Measurements from ENCODE around the gene TMIGD2.
A peak's percentile ranks its signal among the peaks of the same experiment; 100 is the strongest.

Gene TMIGD2

DNA sequence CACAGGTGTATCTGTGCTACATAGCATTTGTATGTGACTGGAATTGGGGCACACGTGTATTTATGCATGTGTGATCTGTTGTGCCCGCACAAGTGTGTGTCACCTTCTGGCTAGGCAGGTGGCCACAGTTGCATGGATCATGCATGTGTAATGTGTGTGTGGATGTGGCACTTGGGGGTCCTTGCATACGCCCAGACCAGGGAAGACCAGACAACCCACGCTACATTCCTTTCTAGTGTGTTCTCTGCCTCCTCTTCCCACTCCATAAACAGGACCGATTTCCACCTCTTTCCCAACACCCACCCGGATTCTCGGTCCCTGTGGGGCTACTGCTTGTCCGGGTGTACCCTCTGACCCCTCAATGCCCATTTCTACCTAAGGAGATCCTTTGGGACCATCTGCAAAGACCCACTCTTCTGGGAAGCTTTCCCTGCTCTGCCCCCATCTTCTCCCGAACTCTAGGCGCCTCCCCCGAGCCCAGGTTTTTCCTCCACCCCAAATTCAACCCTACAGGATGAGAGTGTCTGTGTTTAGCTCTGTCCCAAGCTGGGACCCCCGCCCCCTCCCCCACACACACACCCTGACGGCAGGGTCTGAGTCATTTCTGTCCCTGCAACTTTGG is 24.1 kb upstream of the TMIGD2 start:
- no peak for DNase-seq (ENCODE audit: low read depth)

DNA sequence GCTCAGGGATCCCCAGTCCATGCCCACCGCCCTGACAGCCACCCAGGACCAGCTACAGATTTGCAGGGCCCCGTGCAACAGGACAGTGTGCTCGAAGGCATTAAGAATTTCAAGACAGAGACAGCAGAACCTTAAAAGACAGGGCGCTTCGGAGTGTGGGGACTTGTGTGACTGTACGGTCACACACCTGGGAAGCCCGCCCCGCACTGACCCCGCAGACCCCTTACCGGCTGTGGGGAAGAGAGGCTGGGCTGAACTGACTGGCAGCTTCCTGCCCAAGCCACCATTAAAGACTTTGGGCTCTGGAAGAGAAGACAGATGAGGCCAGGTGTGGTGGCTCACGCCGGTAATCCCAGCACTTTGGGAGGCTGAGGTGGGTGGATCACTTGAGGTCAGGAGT is 22.0 kb upstream of the TMIGD2 start:
- no peak for DNase-seq (ENCODE audit: low read depth)

DNA sequence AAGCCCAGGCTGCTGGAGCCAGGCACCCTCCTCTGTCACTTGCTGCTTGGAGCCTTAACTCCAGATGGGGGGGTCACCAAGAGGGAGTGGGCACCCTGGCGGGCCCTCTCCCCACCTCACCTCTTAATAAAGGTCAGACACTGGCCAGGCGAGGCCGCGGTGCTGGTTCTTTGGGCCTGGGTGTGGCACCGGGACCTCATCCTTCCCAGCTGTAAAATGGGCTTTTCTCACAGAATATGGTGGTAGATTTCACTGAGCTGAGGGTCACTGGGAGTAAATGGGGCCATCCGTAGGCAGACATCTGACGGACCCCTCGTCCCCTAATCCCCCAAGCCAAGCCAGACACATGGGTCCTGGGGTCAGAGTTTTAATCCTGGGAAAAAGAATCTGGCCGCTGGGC is 21.5 kb upstream of the TMIGD2 start:
- no peak for DNase-seq (ENCODE audit: low read depth)

DNA sequence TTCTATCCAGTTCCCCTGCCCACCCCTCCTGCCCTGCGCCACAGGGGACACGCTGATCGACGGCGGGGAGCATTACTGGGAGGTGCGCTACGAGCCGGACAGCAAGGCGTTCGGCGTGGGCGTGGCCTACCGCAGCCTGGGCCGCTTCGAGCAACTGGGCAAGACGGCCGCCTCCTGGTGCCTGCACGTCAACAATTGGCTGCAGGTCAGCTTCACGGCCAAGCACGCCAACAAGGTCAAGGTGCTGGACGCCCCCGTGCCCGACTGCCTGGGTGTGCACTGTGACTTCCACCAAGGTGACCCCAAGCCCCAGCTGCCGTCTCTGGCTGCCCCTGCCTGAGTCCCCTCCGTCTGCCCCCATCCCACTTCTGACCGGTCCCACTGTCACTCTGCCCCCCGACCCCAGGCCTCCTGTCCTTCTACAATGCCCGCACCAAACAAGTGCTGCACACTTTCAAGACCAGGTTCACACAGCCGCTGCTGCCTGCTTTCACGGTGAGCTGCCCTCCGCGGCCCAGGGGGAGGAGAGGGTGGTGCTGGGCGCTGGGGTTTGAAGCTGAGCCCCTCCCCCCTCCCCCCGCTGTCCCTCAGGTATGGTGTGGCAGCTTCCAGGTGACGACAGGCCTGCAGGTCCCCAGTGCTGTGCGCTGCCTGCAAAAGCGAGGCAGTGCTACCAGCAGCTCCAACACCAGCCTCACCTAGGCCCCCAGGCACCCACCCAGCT is 20.9 kb upstream of the TMIGD2 start:
- no peak for DNase-seq (ENCODE audit: low read depth)

DNA sequence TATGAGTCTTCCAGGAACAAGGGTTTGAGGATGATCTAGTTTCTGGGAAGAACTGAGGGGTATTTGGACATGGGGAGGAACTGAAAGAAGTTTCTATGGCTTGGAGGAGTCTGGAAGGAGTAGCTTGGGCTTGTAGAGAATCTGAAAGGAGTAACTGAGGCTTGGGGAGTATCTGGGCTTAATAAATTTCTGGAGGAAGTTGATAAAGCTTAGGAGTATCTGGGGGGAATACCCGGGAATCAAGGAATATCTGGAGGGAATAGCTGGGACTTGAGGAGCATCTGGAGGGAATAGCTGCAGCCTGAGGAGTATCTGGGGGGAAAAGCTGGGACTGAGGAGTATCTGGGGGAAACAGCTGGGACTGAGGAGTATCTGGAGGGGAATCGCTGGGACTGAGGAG is 18.2 kb upstream of the TMIGD2 start:
- no peak for DNase-seq (ENCODE audit: low read depth)

DNA sequence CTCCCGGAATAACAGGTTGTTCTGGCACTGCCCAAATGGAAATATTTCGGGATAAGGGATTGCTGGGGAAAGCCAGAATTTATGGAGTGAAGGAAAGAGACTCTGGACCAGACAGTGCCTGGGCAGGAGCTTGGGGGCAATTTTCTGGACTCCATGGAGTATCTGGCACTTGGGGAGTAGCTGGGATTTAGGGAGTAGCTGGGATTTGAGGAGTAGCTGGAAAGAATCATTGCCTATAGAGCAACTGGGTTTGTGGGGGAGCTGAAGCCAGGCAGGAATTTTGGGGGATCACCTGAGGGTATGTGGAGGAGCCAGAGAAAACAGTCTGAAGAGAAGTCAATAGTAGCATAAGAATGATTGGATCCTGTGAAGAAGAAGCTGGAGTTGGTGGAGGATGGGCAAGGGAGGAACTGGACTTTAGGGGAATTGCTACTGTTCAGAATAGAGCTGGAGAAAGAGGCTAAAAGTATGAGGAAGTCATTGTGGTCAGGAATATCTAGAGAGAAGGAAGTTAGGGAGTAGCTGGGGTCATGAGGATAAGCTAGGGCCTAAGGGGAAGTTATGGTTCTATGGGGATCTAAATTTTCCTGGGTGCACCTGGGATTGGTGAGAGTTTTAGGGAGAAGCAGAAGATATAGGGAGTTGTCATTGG is 17.0 kb upstream of the TMIGD2 start:
- no peak for DNase-seq (ENCODE audit: low read depth)

DNA sequence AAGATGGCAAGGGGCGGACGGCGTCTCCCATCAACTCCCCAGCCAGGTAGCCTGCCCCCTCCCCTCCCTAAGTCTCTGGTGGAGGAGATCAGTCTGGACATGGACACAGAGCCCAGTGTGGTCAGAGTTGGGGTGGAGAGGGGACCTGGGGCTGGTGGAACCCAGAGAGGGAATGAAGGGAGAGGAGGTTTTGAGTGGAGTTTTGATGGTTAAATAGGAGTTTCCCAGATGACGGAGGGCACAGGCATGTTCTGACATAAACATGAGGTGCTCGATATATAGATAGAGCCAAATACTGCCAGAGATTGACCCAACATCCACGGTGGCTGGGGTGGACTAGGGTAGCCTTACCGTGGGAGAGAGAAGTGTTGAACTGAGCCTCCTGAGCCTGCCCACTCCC is 16.3 kb upstream of the TMIGD2 start:
- no peak for DNase-seq (ENCODE audit: low read depth)

DNA sequence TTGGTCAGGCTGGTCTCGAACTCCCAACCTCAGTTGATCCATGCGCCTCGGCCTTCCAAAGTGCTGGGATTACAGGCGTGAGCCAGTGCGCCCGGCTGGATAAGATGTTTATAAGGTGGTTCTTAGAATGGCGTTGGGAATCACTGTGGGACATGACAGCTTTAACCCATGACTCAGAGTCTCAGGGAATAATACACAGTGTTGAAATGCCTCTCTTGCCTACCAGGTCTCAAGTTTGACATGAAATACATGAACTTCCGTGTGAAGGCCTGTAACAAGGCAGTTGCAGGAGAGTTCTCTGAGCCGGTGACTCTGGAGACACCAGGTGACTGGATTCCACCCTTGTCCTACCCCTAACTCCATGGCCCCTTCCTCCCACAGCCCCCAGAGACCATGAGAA is 14.8 kb upstream of the TMIGD2 start:
- DNase-seq (ENCODE audit: low read depth), result no peak

DNA sequence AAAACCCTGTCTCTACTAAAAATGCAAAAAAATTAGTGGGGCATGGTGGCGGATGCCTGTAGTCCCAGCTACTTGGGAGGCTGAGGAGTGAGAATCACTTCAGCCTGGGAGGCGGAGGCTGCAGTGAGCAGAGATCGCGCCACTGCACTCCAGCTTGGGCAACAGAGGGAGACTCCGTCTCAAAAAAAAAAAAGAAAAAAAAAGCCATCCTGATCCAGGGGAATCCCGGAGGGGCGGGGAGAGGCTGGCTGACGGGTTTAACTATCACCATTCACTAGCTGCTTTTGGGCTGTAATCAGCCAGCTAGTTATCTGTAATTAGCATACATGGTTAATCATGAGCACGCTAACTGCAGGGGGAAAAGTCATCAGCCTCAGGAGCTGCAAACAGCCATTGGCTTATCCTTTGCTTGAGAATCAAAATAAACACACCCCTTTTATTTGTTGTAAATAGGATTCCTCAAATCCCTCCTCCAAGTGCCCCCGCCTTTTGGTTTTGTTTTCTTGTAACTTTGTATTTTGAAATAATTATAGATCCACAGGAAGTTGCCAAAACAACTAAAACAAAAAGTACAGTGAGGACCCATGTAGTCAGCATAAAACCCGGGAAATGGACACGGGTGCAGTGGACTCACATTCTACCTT is 11.8 kb upstream of the TMIGD2 start:
- DNase-seq (ENCODE audit: low read depth), result no peak

DNA sequence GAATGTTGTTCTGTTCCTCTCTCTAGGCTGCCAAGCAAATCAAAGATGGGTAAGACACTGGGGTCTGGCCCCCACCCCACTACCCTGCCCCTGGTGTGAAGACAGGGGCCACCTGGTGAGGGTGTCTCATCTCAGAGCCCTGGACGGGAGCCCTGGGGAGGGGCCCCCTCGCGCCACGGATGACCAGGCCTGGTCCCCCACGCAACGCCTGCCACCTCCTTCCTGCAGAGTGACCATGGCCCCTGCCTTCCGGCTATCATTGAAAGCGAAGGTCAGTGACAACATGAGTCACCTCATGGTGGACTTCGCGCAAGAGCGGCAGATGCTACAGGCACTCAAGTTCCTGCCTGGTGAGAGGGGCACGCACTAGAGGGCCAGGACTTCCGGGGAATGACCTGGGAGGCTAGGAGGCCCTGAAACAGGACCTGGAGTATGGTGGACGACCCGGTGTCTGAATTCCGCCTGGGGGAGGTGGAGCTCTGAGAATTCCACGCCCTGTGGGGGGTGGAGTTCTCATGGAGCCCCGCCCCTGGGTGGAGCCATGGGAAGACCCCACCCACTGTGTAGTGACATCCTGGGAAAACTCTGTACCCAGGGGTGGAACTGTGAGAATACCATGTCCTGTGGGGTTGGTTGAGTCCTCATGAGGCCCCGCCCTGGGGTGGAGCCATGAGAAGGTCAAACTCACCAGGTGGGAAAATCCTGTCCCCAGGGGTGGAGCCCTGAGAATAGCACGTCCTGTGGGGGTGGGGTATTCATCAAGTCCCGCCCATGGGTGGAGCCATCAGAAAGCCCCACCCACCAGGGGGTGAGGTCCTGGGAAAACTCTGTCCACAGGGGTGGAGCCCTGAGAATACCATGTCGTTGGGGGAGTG is 8.3 kb upstream of the TMIGD2 start:
- no peak for DNase-seq (ENCODE audit: low read depth)

DNA sequence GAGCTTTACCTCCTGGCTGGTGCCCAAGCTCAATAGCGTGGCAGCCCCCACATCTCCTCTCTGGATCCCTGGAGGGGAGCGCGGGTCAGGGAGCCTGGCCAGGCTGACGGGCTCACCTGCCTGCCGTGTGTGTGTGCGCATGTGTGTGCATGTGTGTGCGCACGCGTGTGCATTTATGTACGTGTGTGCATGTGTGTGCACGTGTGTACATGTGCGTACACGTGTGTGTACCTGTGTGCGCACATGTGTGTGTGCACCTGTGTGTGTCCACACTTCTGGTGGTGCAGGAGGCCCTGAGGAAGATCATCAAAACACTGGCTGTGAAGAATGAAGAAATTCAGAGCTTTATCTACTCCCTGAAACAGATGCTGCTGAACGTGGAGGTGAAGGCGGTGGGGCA is 3.5 kb upstream of the TMIGD2 start:
- no peak for DNase-seq (ENCODE audit: low read depth)

DNA sequence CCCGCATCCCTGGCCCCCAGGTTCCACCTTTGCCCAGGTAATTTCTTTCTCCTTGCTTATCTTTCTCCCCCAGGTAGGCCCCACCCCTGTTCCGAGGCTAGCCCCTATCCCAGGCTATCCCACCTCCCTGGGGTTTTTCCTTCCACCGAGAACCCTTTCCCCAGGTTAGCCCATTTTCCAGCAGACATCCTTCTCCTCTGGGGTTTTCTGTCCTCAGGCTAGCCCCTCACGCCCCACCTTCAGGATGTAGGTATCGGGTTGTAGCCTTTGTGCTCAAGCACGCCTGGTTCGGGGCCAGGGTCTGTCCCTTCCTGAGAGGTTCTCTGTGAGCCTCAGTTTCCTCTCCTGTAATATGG is 3.0 kb upstream of the TMIGD2 start:
- no peak for DNase-seq (ENCODE audit: low read depth)

DNA sequence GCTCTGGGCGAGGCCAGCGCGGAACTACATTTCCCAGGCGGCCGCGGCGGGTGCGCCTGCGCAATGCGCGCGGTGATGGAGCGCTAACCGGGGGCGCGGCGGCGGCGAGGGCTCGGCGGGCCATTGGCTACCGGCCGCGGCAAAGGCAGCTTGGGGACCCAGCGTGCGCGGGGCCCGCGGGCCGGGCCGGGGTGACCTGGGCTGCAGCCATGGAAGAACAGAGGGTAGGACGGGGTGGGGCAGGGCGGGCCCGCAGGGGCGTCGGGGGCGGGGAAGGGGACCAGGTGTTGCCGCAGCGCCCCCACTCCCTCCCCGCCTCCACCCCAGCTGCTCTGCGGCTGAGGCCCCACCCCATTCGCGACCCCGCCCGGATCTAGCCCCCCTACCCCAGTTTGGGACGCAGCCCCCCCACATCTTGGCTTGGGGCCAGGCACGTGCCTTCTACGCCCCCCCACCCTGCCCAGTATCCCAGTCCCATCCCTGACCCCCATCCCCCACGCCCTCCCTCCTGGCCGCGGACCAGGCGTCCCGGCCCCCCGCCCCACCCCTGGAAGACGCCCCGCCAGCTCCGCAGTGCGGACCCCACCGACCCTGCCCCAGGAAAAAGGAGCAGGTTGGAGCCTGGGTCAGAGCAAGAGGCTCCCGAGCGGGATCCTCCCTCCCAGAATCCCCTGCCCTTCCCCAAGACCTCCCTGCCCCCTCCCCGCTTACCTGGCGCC is 2.5 kb upstream of the TMIGD2 start, which contains the start of gene FSD1:
Gene FSD1 (plus strand): TSS at position 61 of the 719 bp plus-strand sequence. CDS start 149 bp downstream, at position 210.
- DNase-seq (ENCODE audit: low read depth), result peak; percentile 35

DNA sequence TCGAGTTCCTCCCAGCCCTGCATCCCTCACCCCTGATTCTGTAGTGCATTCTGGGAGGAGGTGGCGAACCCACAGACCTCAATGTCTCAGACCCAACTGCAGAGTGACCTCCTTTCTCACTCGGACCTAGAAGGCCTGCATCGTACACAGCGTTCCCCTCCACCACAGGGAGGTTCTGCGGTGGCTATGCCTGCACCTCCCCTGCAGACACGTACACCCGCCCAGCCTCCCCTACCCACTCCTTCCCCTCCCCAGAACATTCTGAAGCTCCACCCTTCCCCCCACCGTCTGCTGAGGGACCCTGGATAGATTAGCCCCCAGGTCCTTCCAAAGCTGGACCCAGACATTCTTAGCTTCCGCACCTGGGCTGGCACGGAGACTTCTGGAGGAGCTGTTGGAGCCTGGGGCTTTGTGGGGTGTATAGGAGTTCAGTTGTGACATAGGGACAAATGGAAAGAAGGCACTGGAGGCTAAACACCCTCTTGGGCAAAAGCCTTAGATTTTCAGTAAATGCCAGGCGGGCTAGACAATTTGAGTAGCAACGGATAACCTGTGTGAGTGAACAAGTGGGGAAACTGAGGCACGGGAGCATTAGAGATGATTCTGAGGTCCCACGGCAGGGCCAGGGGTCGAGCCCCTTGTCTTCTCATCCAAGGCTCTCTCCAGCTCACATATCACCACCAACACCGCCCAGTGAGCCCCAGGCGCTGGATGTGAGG is 1.8 kb upstream of the TMIGD2 start:
- DNase-seq (ENCODE audit: low read depth), result no peak

DNA sequence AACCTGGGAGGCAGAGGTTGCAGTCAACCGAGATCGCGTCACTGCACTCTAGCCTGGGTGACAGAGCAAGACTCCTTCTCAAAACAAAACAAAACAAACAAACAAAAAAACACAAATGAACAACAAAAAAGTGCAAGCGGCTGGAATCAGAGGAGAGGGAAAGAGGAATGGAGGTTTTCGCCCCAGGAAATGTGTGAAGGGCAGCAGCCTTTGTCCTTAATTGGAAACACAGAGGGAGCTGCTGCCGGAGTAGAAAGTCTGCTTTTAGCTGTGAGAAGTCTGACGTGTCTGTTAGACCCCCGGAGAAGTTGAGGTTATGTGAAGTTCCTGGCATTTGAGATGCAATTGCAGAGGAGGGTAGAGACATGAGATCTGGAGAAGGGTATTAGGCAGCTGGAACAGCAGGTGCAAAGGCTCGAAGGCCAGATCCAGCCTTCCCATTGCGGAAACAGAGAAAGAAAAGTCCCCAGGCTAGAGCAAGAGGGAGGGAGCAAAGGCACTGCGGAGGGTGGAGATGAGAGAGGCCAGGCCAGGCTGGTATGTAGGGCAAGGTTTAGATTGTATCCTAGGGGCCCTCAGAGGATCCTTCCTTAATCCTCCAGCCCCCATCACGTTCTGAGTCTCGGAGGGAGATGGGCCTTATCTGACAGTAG is 473 bp downstream of the TMIGD2 start:
- no peak for DNase-seq (ENCODE audit: low read depth)

DNA sequence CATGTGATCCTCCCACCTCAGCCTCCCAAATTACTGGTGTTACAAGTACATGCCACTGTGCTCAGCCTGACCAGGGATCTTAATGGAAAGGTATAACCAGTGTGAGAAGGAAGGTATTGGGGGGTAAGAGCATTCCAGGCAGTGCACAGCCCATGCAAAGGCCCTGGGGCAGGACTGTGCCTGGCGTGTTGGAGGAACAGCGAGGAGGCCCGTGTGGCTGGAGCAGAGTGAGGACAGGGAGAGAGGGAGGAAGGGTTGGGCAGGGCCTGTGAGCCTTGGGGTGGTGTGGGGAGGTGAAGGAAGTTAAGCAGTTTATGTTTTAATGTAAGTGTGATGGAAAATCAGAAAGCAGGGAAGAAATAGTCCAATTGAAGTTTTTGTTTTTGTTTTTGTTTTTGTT is 1.6 kb downstream of the TMIGD2 start:
- no peak for DNase-seq (ENCODE audit: low read depth)

DNA sequence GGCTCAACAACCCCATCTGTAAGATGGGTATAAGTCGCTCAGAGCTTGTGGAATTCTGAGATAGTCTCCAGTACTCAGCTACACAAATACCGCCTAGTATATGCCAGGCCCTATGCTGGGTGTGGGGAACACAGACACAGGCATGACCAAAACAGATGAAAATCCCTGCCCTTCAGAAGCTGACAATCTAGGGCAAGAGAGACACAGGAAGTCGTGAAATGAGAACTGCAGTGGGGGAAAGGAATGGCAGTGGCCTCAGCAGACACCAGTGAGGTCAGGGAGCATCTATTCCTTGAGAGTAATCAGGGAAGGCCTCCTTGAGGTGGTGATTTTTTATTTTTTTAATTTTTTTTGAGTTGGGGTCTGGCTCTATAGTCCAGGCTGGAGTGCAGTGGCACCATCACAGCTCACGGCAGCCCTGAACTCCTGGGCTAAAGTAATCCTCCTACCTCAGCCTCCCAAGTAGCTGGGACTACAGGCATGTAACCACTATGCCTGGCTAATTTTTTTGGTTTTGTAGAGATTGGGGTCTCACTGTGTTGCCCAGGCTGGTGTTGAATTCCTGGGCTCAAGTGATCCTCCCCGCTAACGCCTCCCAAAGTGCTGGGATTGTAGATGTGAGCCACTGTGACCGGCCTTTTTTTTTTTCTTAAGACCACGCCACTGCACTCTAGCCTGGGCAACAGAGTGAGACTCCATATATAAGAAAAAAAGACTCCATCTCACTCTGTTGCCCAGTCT is 3.2 kb downstream of the TMIGD2 start:
- DNase-seq (ENCODE audit: low read depth), result no peak

DNA sequence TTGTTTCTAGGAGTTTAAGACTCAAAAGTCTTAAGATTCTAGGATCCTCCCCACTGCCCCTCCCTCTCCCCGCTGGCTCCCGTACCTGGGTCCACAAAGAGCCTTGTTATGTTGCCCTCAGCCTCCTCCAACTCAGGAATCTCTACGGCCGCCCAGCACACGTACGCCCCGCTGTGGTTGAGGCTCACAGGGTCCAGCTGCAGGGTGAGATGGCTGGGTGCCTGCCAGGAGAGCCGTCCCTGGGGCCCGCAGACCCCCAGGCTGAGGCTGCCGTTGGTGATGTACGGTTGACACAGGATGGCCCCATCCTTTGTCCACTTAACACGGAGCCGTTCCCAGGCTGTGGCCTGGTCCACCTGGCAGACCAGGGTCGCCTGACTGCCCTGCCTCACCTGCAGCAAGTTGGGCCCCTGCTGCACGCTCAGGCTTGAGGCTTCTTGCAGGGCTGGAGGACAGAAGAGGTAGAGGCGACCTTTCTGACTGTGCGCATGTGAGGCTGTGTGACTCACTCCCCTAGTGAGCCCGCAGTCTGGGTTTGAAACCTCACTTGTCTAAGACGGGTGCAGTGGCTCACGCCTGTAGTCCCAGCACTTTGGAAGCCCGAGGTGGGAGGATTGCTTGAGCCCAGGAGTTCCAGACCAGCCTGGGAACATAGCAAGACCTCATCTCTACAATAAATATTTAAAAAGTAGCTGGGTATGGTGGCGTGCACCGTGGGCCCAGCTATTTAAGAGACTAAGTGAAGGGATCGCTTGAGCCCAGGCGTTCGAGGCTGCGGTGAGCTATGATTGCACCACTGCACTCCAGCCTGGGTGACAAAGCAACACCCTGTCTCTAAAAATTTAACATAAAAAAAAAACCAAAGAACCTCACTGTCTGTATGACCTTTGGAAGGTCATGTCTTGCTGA is 4.0 kb downstream of the TMIGD2 start:
- DNase-seq (ENCODE audit: low read depth), result no peak

Measured in activated T-helper 1 cell treated with Interleukin-2 at 50 U/mL for 16 hours (primary cell).